ENCODE data around the gene TLCD2. TPM values are rescaled to one million over a fixed set of nuclear protein-coding genes. Genes with fewer than 3 reads are reported as not detected.

TLCD2 gene
- total and polyA plus RNA-seq, 2 of the 13 experiments (the other 11 are each of a cell fraction or from before 2014, with no cell fraction given) = 0.90 to 1.1 TPM

DNA sequence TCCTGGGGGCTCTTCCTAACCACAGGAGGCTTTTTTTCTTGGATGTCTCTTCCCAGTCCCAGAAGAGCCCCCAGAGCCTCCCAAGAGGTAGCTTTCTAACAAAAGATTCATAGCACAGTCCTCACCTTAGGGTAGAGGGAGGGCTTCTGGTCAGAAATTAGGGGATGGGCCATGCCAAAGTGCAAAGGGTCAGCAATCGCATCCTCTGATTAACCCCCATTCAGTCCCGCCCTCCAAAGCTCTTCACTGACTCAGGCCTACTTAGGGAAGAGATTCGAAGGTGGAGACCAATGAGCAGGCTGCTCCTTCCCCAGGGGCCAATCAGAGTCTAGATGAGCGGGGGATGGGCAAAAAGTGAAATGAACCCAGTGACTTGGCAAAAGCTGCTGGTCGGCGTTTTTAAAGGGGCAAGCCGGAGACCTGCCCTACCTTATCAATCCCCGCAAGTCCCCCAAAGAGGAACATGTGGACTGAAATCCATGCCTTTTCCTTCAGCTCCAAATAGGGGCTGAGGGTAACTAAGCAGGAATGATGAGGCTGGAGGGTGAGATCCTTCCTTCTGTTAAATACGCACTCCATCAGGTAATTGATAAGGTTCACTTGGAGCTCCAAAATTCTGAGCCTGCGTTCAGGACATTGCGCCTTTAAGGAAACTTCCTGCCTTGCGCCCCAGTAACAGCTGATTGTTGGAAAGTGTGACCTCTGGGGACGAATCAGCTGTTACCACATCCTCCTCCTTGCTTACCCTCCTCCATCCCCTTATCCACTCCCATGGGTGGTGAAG is 6.9 kb upstream of the TLCD2 start (continued):
- no peak for TF ChIP-seq ZNF724P (CRISPR knock-in tag; IDR thresholded peaks at IDR 0.05; ENCODE audit: borderline replicate concordance)
- no peak for TF ChIP-seq JUND (CRISPR knock-in tag; IDR thresholded peaks at IDR 0.05)
- TF ChIP-seq, protein P1, sequence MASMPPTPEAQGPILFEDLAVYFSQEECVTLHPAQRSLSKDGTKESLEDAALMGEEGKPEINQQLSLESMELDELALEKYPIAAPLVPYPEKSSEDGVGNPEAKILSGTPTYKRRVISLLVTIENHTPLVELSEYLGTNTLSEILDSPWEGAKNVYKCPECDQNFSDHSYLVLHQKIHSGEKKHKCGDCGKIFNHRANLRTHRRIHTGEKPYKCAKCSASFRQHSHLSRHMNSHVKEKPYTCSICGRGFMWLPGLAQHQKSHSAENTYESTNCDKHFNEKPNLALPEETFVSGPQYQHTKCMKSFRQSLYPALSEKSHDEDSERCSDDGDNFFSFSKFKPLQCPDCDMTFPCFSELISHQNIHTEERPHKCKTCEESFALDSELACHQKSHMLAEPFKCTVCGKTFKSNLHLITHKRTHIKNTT (CRISPR knock-in tag; IDR thresholded peaks at IDR 0.05) = no peak
- no peak for TF ChIP-seq ZNF446 (CRISPR knock-in tag; IDR thresholded peaks at IDR 0.05)
- no peak for TF ChIP-seq ZNF20 (CRISPR knock-in tag; IDR thresholded peaks at IDR 0.05)
- no peak for TF ChIP-seq ZNF782 (CRISPR knock-in tag; IDR thresholded peaks at IDR 0.05; ENCODE audit: borderline replicate concordance)
- TF ChIP-seq ZNF460 (CRISPR knock-in tag; IDR thresholded peaks at IDR 0.05; ENCODE audit: borderline replicate concordance) = no peak
- TF ChIP-seq GZF1 (CRISPR knock-in tag; IDR thresholded peaks at IDR 0.05) = no peak
- TF ChIP-seq, protein P2, sequence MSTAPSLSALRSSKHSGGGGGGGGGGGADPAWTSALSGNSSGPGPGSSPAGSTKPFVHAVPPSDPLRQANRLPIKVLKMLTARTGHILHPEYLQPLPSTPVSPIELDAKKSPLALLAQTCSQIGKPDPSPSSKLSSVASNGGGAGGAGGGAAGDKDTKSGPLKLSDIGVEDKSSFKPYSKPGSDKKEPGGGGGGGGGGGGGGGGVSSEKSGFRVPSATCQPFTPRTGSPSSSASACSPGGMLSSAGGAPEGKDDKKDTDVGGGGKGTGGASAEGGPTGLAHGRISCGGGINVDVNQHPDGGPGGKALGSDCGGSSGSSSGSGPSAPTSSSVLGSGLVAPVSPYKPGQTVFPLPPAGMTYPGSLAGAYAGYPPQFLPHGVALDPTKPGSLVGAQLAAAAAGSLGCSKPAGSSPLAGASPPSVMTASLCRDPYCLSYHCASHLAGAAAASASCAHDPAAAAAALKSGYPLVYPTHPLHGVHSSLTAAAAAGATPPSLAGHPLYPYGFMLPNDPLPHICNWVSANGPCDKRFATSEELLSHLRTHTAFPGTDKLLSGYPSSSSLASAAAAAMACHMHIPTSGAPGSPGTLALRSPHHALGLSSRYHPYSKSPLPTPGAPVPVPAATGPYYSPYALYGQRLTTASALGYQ (CRISPR knock-in tag; IDR thresholded peaks at IDR 0.05) = no peak

Data from HepG2 (cell line).